Osteocyte (in vitro differentiated cells): ENCODE data around the gene RUNX2. TPM values are rescaled to one million over a fixed set of nuclear protein-coding genes. Genes with fewer than 3 reads are reported as not detected.

Experiments
- DNase-seq: peaks from one replicate; pipeline ENCODE4 v3.0.0; 2021; ENCODE audit warnings: mixed read lengths; ENCODE audit not compliant: unreplicated experiment; ENCODE audit errors: extremely low spot score
- H3K27ac Mint-ChIP-seq: one replicate; pipeline ENCODE4 v1.8.0; 2021; ENCODE audit warnings: mild to moderate bottlenecking, mixed read lengths; ENCODE audit not compliant: unreplicated experiment
- H3K27me3 Mint-ChIP-seq: one replicate; pipeline ENCODE4 v1.8.0; 2021; ENCODE audit warnings: mixed read lengths; ENCODE audit not compliant: unreplicated experiment
- H3K36me3 Mint-ChIP-seq: one replicate; pipeline ENCODE4 v1.8.0; 2021; ENCODE audit warnings: mixed read lengths; ENCODE audit not compliant: unreplicated experiment
- H3K4me1 Mint-ChIP-seq: one replicate; pipeline ENCODE4 v1.8.0; 2021; ENCODE audit warnings: mixed read lengths; ENCODE audit not compliant: unreplicated experiment
- H3K4me3 Mint-ChIP-seq: one replicate; pipeline ENCODE4 v1.8.0; 2021; ENCODE audit warnings: mild to moderate bottlenecking, moderate library complexity, mixed read lengths; ENCODE audit not compliant: unreplicated experiment
- H3K9me3 Mint-ChIP-seq: one replicate; pipeline ENCODE4 v1.8.0; 2021; ENCODE audit warnings: mixed read lengths; ENCODE audit not compliant: unreplicated experiment
- total RNA-seq: library from RNA; stranded (reverse); gene quantifications from 2 replicates; pipeline ENCODE4 v1.2.1, GENCODE V29; 2021
- TF ChIP-seq, protein P1 (sequence below): fragments of 200-600 bp; sonication (generic); IDR thresholded peaks from 2 replicates; pipeline ENCODE4 v1.5.0; 2021; ENCODE audit warnings: antibody characterized with exemption, mild to moderate bottlenecking, moderate library complexity

The RUNX2 gene
- total RNA-seq, 1 donor from 2014 or later, result 28.1 TPM

DNA sequence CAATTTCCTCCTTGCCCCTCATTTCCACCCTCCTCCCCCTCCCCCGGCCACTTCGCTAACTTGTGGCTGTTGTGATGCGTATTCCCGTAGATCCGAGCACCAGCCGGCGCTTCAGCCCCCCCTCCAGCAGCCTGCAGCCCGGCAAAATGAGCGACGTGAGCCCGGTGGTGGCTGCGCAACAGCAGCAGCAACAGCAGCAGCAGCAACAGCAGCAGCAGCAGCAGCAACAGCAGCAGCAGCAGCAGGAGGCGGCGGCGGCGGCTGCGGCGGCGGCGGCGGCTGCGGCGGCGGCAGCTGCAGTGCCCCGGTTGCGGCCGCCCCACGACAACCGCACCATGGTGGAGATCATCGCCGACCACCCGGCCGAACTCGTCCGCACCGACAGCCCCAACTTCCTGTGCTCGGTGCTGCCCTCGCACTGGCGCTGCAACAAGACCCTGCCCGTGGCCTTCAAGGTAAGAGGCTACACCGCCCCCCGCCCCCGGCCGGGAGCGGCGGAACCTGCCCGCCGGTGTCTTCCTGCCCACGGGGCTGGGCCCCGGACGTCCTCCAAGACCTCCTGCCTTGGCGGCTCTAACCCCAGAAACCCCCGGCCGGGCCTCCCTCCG lies 94.5 kb downstream of the RUNX2 start:
- peak overlapping the region; percentile 92 for H3K27ac Mint-ChIP-seq
- H3K9me3 Mint-ChIP-seq, result no peaks in the 10 kb centered on the region
- H3K4me1 Mint-ChIP-seq, result peaks cover 53% of the 10 kb centered on the region
- no peaks in the 10 kb centered on the region for H3K27me3 Mint-ChIP-seq
- peaks cover 2% of the 10 kb centered on the region for H3K36me3 Mint-ChIP-seq
- no peak for DNase-seq
- H3K4me3 Mint-ChIP-seq, result peak overlapping the region; percentile 98
- TF ChIP-seq, protein P1, sequence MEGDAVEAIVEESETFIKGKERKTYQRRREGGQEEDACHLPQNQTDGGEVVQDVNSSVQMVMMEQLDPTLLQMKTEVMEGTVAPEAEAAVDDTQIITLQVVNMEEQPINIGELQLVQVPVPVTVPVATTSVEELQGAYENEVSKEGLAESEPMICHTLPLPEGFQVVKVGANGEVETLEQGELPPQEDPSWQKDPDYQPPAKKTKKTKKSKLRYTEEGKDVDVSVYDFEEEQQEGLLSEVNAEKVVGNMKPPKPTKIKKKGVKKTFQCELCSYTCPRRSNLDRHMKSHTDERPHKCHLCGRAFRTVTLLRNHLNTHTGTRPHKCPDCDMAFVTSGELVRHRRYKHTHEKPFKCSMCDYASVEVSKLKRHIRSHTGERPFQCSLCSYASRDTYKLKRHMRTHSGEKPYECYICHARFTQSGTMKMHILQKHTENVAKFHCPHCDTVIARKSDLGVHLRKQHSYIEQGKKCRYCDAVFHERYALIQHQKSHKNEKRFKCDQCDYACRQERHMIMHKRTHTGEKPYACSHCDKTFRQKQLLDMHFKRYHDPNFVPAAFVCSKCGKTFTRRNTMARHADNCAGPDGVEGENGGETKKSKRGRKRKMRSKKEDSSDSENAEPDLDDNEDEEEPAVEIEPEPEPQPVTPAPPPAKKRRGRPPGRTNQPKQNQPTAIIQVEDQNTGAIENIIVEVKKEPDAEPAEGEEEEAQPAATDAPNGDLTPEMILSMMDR, result no peak

- Mint-ChIP-seq H3K27ac (peak overlapping the region; percentile 92), H3K36me3 (peaks cover 4% of the 10 kb centered on the region), H3K4me3 (peak overlapping the region; percentile 98), H3K4me1 (peaks cover 60% of the 10 kb centered on the region), H3K9me3 (no peaks in the 10 kb centered on the region), H3K27me3 (no peaks in the 10 kb centered on the region)
- TF ChIP-seq, protein P1, result no peak
- DNase-seq, result peak; percentile 85
These were observed 95.1 kb downstream of the RUNX2 start for GRCh38 chr6:45423111-45423823.

DNA sequence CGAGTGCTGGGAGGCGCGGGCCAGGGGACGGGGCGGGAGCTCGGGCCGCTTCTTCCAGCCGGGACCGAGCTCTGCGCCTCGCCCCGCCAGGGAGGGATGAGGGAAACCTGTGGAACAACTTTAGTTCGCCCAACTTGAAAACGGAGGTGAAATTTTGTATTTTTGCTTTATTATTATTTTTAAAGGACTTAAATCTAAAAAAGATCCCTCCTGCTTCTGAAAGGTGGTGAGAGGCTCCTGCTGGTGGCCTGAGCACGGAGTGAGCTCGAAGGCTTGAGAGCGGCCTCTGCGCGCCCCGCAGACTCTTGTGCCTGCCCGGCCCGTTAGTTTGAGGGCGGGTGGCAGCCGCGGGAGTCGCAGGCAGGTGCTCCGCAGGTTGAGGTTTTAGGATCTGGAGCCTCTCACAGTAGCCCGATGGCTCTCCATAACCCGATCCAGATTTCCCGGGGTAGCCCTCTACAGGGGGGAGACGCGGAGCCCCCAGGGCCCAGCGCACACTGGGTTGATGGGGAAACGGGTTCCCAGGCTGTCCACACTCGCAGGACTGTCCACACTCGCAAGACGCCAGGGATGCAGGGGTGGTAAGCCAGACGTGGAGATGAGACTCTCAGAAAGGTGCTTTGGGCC lies 95.8 kb downstream of the RUNX2 start:
- Mint-ChIP-seq H3K27ac (peak overlapping the region; percentile 92), H3K27me3 (no peaks in the 10 kb centered on the region), H3K9me3 (no peaks in the 10 kb centered on the region), H3K4me1 (peaks cover 64% of the 10 kb centered on the region), H3K4me3 (peak overlapping the region; percentile 98), H3K36me3 (peaks cover 4% of the 10 kb centered on the region)
- TF ChIP-seq, protein P1, result no peak
- DNase-seq, result no peak

DNA sequence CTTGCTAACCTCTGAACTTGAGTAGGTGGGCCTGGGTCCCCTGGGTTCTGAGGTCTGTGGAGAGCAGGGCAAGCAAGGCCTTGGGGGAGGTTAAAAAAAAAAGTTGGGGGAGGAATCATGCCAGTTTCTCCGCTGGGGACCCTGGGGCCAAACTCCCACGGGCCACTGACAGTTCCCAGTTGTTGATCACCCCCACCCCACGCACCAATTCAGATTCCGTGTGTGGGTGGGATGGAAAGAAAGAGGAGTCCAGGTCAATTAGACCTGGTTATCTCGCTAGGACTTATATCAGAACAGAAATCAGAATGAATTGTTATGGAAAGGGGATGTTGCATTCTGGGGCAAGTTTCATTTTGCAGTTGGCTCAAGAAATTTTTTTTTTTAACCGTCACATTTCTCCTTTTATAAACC lies 96.3 kb downstream of the RUNX2 start:
- Mint-ChIP-seq H3K4me1 (peaks cover 64% of the 10 kb centered on the region), H3K27ac (peak overlapping the region; percentile 79), H3K27me3 (no peaks in the 10 kb centered on the region), H3K36me3 (peaks cover 7% of the 10 kb centered on the region), H3K9me3 (no peaks in the 10 kb centered on the region), H3K4me3 (peak overlapping the region; percentile 98)
- TF ChIP-seq, protein P1, result no peak
- no peak for DNase-seq

- TF ChIP-seq, protein P1, result no peak
- Mint-ChIP-seq H3K27ac (peak overlapping the region; percentile 44), H3K27me3 (no peaks in the 10 kb centered on the region), H3K4me1 (peaks cover 64% of the 10 kb centered on the region), H3K4me3 (peak overlapping the region; percentile 18), H3K36me3 (peaks cover 15% of the 10 kb centered on the region), H3K9me3 (no peaks in the 10 kb centered on the region)
- DNase-seq, result no peak
These were observed 98.1 kb downstream of the RUNX2 start for GRCh38 chr6:45426251-45426650.
